GM23338 (cell line): ENCODE measurements around the gene NFIB. TPM values are rescaled to one million over a fixed set of nuclear protein-coding genes. Genes with fewer than 3 reads are reported as not detected.
A peak's percentile ranks its signal among the peaks of the same experiment; 100 is the strongest.

Experiments used
- ATAC-seq: fragments of 200-7000 bp; cut with Tn5 transposase; 3 replicates; pipeline ENCODE4 v1.9.1; 2020
- DNase-seq: peaks from one replicate; pipeline ENCODE4 v3.0.0-alpha.2; 2015; ENCODE audit warnings: low spot score
- H2AFZ ChIP-seq: fragments of 200-600 bp; sonication (generic); 2 replicates; pipeline ENCODE4 v1.8.0; 2016; ENCODE audit warnings: antibody characterized with exemption, mild to moderate bottlenecking, moderate library complexity
- H3F3A ChIP-seq: fragments of 200-600 bp; sonication (generic); replicated peaks from 2 replicates; pipeline ENCODE4 v1.8.0; 2017; ENCODE audit warnings: antibody characterized with exemption, mixed run types, low read depth
- H3K27ac ChIP-seq: fragments of 200-600 bp; sonication (generic); 2 replicates; pipeline ENCODE4 v1.6.1; 2016; ENCODE audit warnings: low read depth
- H3K27me3 ChIP-seq: fragments of 200-600 bp; sonication (generic); 2 replicates; pipeline ENCODE4 v1.8.0; 2016; ENCODE audit warnings: mild to moderate bottlenecking, mixed run types, moderate library complexity; ENCODE audit not compliant: insufficient read depth
- H3K36me3 ChIP-seq: fragments of 200-600 bp; sonication (generic); 2 replicates; pipeline ENCODE4 v1.8.0; 2016; ENCODE audit warnings: mild to moderate bottlenecking; ENCODE audit not compliant: insufficient read depth
- H3K4me1 ChIP-seq: fragments of 200-600 bp; sonication (generic); 2 replicates; pipeline ENCODE4 v1.8.0; 2016; ENCODE audit warnings: mild to moderate bottlenecking, moderate library complexity; ENCODE audit not compliant: insufficient read depth
- H3K4me2 ChIP-seq: fragments of 200-600 bp; sonication (generic); 2 replicates; pipeline ENCODE4 v1.7.1; 2017; ENCODE audit warnings: mixed run types
- H3K4me3 ChIP-seq: fragments of 200-600 bp; sonication (generic); 2 replicates; pipeline ENCODE4 v1.6.1; 2016; ENCODE audit warnings: mixed run types
- H3K79me2 ChIP-seq: fragments of 200-600 bp; sonication (generic); replicated peaks from 2 replicates; pipeline ENCODE4 v1.8.0; 2017; ENCODE audit warnings: mild to moderate bottlenecking; ENCODE audit not compliant: insufficient read depth
- H3K9me2 ChIP-seq: fragments of 200-600 bp; sonication (generic); 2 replicates; pipeline ENCODE4 v1.8.0; 2017; ENCODE audit not compliant: insufficient read depth
- H4K20me1 ChIP-seq: fragments of 200-600 bp; sonication (generic); replicated peaks from 2 replicates; pipeline ENCODE4 v1.8.0; 2017; ENCODE audit warnings: mild to moderate bottlenecking; ENCODE audit not compliant: insufficient read depth
- H3K27ac Mint-ChIP-seq: 2 replicates; pipeline ENCODE4 v1.8.0; 2020; ENCODE audit warnings: inconsistent platforms, mild to moderate bottlenecking, moderate library complexity, mixed read lengths
- H3K27me3 Mint-ChIP-seq: 3 replicates; pipeline ENCODE4 v1.8.0; 2022; ENCODE audit warnings: low read depth, mild to moderate bottlenecking, moderate library complexity, mixed read lengths, inconsistent platforms; ENCODE audit not compliant: insufficient read depth, poor library complexity
- H3K36me3 Mint-ChIP-seq: 3 replicates; pipeline ENCODE4 v1.8.0; 2021; ENCODE audit warnings: low read depth, mild to moderate bottlenecking, inconsistent platforms, moderate library complexity, mixed read lengths
- H3K4me1 Mint-ChIP-seq: 3 replicates; pipeline ENCODE4 v1.8.0; 2020; ENCODE audit warnings: mild to moderate bottlenecking, inconsistent platforms, mixed read lengths
- H3K4me3 Mint-ChIP-seq: 3 replicates; pipeline ENCODE4 v1.8.0; 2021; ENCODE audit warnings: moderate library complexity, mild to moderate bottlenecking, inconsistent platforms, mixed read lengths
- H3K9me3 Mint-ChIP-seq: 3 replicates; pipeline ENCODE4 v1.8.0; 2020; ENCODE audit warnings: moderate library complexity, mild to moderate bottlenecking, inconsistent platforms, mixed read lengths
- CREB1 ChIP-seq: fragments of 250-450 bp; sonication (Bioruptor Pico); IDR thresholded peaks from 2 replicates; pipeline ENCODE4 v1.5.0; 2020; ENCODE audit warnings: low read depth, mild to moderate bottlenecking, moderate library complexity
- CTCF ChIP-seq, 2 experiments: fragments of 200-600 bp in 1 of 2; sonication (generic) in 1 of 2; conservative IDR thresholded peaks; 2 replicates each; pipeline versions ENCODE4 v1.5.1 to v1.6.1; 2016 to 2017; ENCODE audit warnings: antibody characterized with exemption in 2 of 2, low read depth in 2 of 2, mild to moderate bottlenecking in 2 of 2, moderate library complexity in 1 of 2
- ETS1 ChIP-seq: IDR thresholded peaks from 2 replicates; pipeline ENCODE4 v1.6.1; 2016; ENCODE audit warnings: antibody characterized with exemption
- EZH2phosphoT487 ChIP-seq: fragments of 200-600 bp; sonication (generic); IDR thresholded peaks from one replicate; pipeline ENCODE4 v1.8.1; 2018; ENCODE audit warnings: antibody characterized with exemption; ENCODE audit not compliant: unreplicated experiment
- JUNB ChIP-seq: IDR thresholded peaks from one replicate; pipeline ENCODE4 v1.6.1; 2016; ENCODE audit warnings: antibody characterized with exemption; ENCODE audit not compliant: unreplicated experiment
- NANOG ChIP-seq: IDR thresholded peaks from 2 replicates; pipeline ENCODE4 v1.6.1; 2016; ENCODE audit warnings: antibody characterized with exemption, borderline replicate concordance
- POLR2AphosphoS5 ChIP-seq: IDR thresholded peaks from 2 replicates; pipeline ENCODE4 v1.6.1; 2016; ENCODE audit warnings: antibody characterized with exemption, low read depth
- REST ChIP-seq: IDR thresholded peaks from one replicate; pipeline ENCODE4 v1.6.1; 2018; ENCODE audit warnings: antibody characterized with exemption; ENCODE audit not compliant: unreplicated experiment
- STAT1 ChIP-seq: IDR thresholded peaks from one replicate; pipeline ENCODE4 v1.6.1; 2016; ENCODE audit warnings: antibody characterized with exemption; ENCODE audit not compliant: unreplicated experiment
- ZNF114 ChIP-seq: fragments of 250-450 bp; sonication (Bioruptor Pico); IDR thresholded peaks from 2 replicates; pipeline ENCODE4 v1.5.0; 2020; ENCODE audit warnings: mild to moderate bottlenecking, moderate library complexity
- ZNF331 ChIP-seq: fragments of 250-450 bp; sonication (Bioruptor Pico); IDR thresholded peaks from 2 replicates; pipeline ENCODE4 v1.5.0; 2020; ENCODE audit warnings: low read depth, mild to moderate bottlenecking, moderate library complexity
- polyA plus RNA-seq: library from polyadenylated mRNA; unstranded; fragments of >200 nt; fragmentation: Nextera tagmentation; extraction: Ambion mirVana; gene quantifications from 2 replicates; pipeline ENCODE4 v1.2.1, GENCODE V29; 2016
- total RNA-seq: library from RNA; depleted of rRNA; stranded (reverse); fragments of >200 nt; shearing (Covaris generic); gene quantifications from 2 replicates; pipeline ENCODE4 v1.2.3, GENCODE V29; 2014

The NFIB gene
- total and polyA plus RNA-seq, 2 experiments from 2014 or later, result 3.9 to 4.7 TPM

GRCh38 chr9:14261616-14262015 lies 52.3 kb downstream of the NFIB start:
- no peaks in the 10 kb centered on the region; the same call in 2 of the 3 replicates for H3K36me3 Mint-ChIP-seq
- ATAC-seq, result no peak; the same call in 2 of the 3 replicates
- Histone ChIP-seq H3K36me3 (no peaks in the 10 kb centered on the region), H2AFZ (no peak overlapping the region), H3K79me2 (no peaks in the 10 kb centered on the region), H3K27me3 (no peaks in the 10 kb centered on the region), H3K9me2 (0 out of 2 replicates have a peak, but pooled peaks cover 8% of the 10 kb centered on the region), H3K4me1 (peaks cover 15% of the 10 kb centered on the region), H3K4me2 (no peak overlapping the region), H4K20me1 (no peaks in the 10 kb centered on the region), H3F3A (no peaks in the 10 kb centered on the region), H3K27ac (no peak overlapping the region), H3K4me3 (no peak overlapping the region)
- no peaks in the 10 kb centered on the region for H3K9me3 Mint-ChIP-seq
- peaks cover 18% of the 10 kb centered on the region for H3K4me1 Mint-ChIP-seq
- no peaks in the 10 kb centered on the region for H3K27me3 Mint-ChIP-seq
- TF ChIP-seq ZNF331 (CRISPR knock-in tag) (no peak), JUNB (no peak), REST (no peak), EZH2phosphoT487 (no peak), NANOG (no peak), CTCF (conservative IDR thresholded peaks at IDR 0.05; ENCODE audit: low read depth in 2 of 2) (no peak), POLR2AphosphoS5 (no peak), ZNF114 (no peak), CREB1 (CRISPR knock-in tag) (no peak), ETS1 (no peak), STAT1 (no peak)
- H3K4me3 Mint-ChIP-seq, result no peak overlapping the region
- no peak for DNase-seq
- 0 out of 2 replicates have a peak overlapping the region, but pooled peaks have one; percentile 4 for H3K27ac Mint-ChIP-seq
